DOHH2 (cell line): ENCODE results near the gene NTPCR.

Source experiments
- H3F3A ChIP-seq: fragments of 200-600 bp; sonication (generic), shearing (Covaris generic); 2 replicates; pipeline ENCODE4 v1.6.0; 2016; ENCODE audit warnings: antibody characterized with exemption, mild to moderate bottlenecking; ENCODE audit not compliant: control insufficient read depth, insufficient read depth
- H3K27ac ChIP-seq: fragments of 200-600 bp; sonication (generic); 2 replicates; pipeline ENCODE4 v1.5.1; 2014; ENCODE audit warnings: low read depth, mild to moderate bottlenecking, low read length, moderate library complexity
- H3K27me3 ChIP-seq: fragments of 200-600 bp; sonication (generic); 2 replicates; pipeline ENCODE4 v1.6.1; 2014; ENCODE audit warnings: mild to moderate bottlenecking, low read length, mixed read lengths; ENCODE audit not compliant: control insufficient read depth
- H3K36me3 ChIP-seq: fragments of 200-600 bp; sonication (generic); 2 replicates; pipeline ENCODE4 v1.6.1; 2014; ENCODE audit warnings: mild to moderate bottlenecking, low read length, moderate library complexity, mixed read lengths; ENCODE audit not compliant: control insufficient read depth
- H3K4me1 ChIP-seq: fragments of 200-600 bp; sonication (generic); 2 replicates; pipeline ENCODE4 v1.6.1; 2014; ENCODE audit warnings: mild to moderate bottlenecking, low read length, mixed read lengths; ENCODE audit not compliant: control insufficient read depth
- H3K4me2 ChIP-seq: fragments of 200-600 bp; sonication (generic); 2 replicates; pipeline ENCODE4 v1.6.0; 2014; ENCODE audit warnings: mild to moderate bottlenecking, low read length, moderate library complexity
- H3K4me3 ChIP-seq: fragments of 200-600 bp; sonication (generic); 2 replicates; pipeline ENCODE4 v1.5.1; 2014; ENCODE audit warnings: mild to moderate bottlenecking, low read length, mixed read lengths
- H3K79me2 ChIP-seq: fragments of 200-600 bp; sonication (generic); 2 replicates; pipeline ENCODE4 v1.6.1; 2014; ENCODE audit warnings: mild to moderate bottlenecking, low read length, mixed read lengths; ENCODE audit not compliant: control insufficient read depth
- H3K9me2 ChIP-seq: fragments of 200-600 bp; sonication (generic); replicated peaks from 2 replicates; pipeline ENCODE4 v1.6.1; 2014; ENCODE audit warnings: mild to moderate bottlenecking, low read length, mixed read lengths; ENCODE audit not compliant: control insufficient read depth
- H3K9me3 ChIP-seq: fragments of 200-600 bp; sonication (generic); 2 replicates; pipeline ENCODE4 v1.6.1; 2014; ENCODE audit warnings: antibody characterized with exemption, low read length, mixed read lengths; ENCODE audit not compliant: control insufficient read depth, insufficient read depth
- H4K20me1 ChIP-seq: fragments of 200-600 bp; sonication (generic); 2 replicates; pipeline ENCODE4 v1.6.0; 2014; ENCODE audit warnings: low read depth, mild to moderate bottlenecking, antibody characterized with exemption, low read length, moderate library complexity; ENCODE audit not compliant: control insufficient read depth, insufficient read depth
- CTCF ChIP-seq: fragments of 200-600 bp; sonication (generic); IDR thresholded peaks from one replicate; pipeline ENCODE4 v1.5.1; 2014; ENCODE audit warnings: antibody characterized with exemption, mild to moderate bottlenecking, low read depth, low read length; ENCODE audit not compliant: poor library complexity, severe bottlenecking
- EZH2phosphoT487 ChIP-seq: fragments of 200-600 bp; sonication (generic); IDR thresholded peaks from 2 replicates; pipeline ENCODE4 v1.6.1; 2017; ENCODE audit warnings: borderline replicate concordance, mild to moderate bottlenecking, antibody characterized with exemption, low read length, moderate library complexity, mixed read lengths

The NTPCR gene

DNA sequence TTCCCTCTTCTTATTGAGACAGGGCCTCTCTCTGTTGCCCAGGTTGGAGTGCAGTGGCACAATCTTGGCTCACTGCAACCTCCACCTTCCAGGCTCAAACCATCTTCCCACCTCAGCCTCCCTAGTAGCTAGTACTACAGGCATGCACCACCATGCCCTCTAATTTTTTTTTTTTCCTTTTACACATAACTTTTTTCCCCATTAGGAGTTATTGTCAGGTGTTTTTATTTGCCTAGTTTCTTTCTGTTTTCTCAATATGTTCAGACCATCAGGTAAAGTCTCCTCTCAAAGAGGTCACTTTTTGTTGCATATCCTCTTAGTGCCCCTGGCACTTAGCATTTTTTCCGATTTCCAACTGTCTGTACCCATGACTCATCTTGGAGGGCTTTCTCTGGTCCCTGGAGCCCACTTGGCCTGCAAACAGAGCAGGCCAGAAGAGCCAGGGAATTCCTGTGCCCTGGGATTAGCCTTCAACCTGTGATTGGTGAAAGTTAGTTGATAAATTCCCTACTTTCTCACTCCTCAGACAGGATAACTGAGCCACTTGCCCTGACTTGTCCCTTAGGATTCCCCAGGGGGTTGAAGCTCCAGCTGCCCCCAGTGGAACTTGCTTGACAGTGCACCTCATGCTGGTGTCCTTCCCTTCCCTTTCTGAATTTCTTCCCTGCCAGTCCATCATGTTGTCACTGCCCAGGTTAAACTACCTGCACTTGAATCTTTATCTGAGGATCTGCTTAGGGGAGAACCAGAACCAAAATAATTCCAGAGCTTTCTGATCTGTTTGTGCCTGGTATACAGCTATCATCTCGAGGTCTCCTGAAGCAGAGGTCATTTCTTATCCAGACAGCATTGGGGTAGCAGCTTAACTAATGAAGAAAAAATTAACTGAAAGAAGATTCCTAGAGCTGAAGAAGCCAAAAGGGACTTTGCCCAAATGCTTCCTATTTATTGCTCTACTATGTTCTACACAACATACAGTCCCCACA is 2.4 kb downstream of the NTPCR start:
- Histone ChIP-seq H3K27ac (no peak overlapping the region), H3K4me2 (peak overlapping the region; percentile 90)

GRCh38 chr1:232954594-232955365 is 4.4 kb downstream of the NTPCR start:
- Histone ChIP-seq H3K9me3 (no peaks in the 10 kb centered on the region), H3K36me3 (peaks cover 28% of the 10 kb centered on the region), H3K27ac (no peak overlapping the region), H3K4me2 (no peak overlapping the region), H3K9me2 (no peaks in the 10 kb centered on the region; the same call in 1 of the 2 replicates), H4K20me1 (no peaks in the 10 kb centered on the region; the same call in 1 of the 2 replicates), H3K27me3 (no peaks in the 10 kb centered on the region), H3K4me3 (no peak overlapping the region), H3K4me1 (peaks cover 28% of the 10 kb centered on the region), H3F3A (no peaks in the 10 kb centered on the region), H3K79me2 (peaks cover 49% of the 10 kb centered on the region)
- no peak for TF ChIP-seq EZH2phosphoT487
- TF ChIP-seq CTCF: no peak

More for the DNA sequence above, 2.4 kb downstream of the NTPCR start:
- H3K27me3 ChIP-seq: no peaks in the 10 kb centered on the region
- H3K4me1 ChIP-seq: peaks cover 35% of the 10 kb centered on the region
- H3F3A ChIP-seq: no peaks in the 10 kb centered on the region
- no peak for TF ChIP-seq EZH2phosphoT487
- peak; percentile 75 for TF ChIP-seq CTCF
- H3K4me3 ChIP-seq: peak overlapping the region; percentile 22
- H3K9me3 ChIP-seq: no peaks in the 10 kb centered on the region
- peaks cover 16% of the 10 kb centered on the region for H3K36me3 ChIP-seq
- no peaks in the 10 kb centered on the region; the same call in 1 of the 2 replicates for H4K20me1 ChIP-seq
- H3K9me2 ChIP-seq: no peaks in the 10 kb centered on the region; the same call in 1 of the 2 replicates
- peaks cover 51% of the 10 kb centered on the region for H3K79me2 ChIP-seq

DNA sequence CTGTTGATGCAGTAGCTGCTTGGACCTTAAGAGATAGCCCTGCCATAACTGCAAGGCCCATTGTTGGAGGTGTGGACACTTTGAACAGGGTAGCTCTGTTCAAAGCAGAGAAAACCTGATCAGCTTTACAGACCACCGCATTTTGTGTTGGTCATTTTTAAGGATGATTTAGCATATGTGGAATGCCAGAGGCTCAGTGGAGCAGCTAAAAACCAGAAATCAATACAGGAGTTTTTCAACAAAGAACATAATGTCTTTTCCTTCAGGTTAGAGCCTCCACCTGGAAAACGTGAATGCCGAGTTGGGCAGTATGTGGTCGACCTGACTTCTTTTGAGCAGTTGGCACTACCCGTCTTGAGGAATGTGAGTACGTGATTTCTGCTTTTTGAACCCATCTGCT is 5.7 kb downstream of the NTPCR start:
- Histone ChIP-seq H3F3A (no peaks in the 10 kb centered on the region), H3K27ac (no peak overlapping the region), H3K9me3 (no peaks in the 10 kb centered on the region), H3K4me3 (no peak overlapping the region), H3K79me2 (peaks cover 40% of the 10 kb centered on the region), H3K27me3 (no peaks in the 10 kb centered on the region), H4K20me1 (no peaks in the 10 kb centered on the region; the same call in 1 of the 2 replicates), H3K4me2 (no peak overlapping the region), H3K4me1 (peaks cover 26% of the 10 kb centered on the region), H3K9me2 (no peaks in the 10 kb centered on the region; the same call in 1 of the 2 replicates), H3K36me3 (peaks cover 28% of the 10 kb centered on the region)
- TF ChIP-seq EZH2phosphoT487 (no peak), CTCF (no peak)
